Stimulated activated CD8-positive, alpha-beta memory T cell treated with anti-CD3 and anti-CD28 coated beads, Interleukin-12 subunit alpha, Interleukin-12 subunit beta, amount 100 ng/mL, for 24 hours (primary cell): ENCODE measurements around the gene GJB2.

Experiments
- DNase-seq: peaks from one replicate; pipeline ENCODE4 v3.0.0-alpha.2; 2020; ENCODE audit errors: extremely low read depth

Gene GJB2

GRCh38 chr13:20192158-20192835 is 441 bp downstream of the GJB2 start:
- no peak for DNase-seq

GRCh38 chr13:20191311-20192157 is 1.2 kb downstream of the GJB2 start:
- no peak for DNase-seq

- no peak for DNase-seq
Observed at GRCh38 chr13:20190481-20191310, 2.0 kb downstream of the GJB2 start.

- no peak for DNase-seq
Observed at GRCh38 chr13:20190076-20190475, 2.7 kb downstream of the GJB2 start.

GRCh38 chr13:20188667-20189553 is 3.8 kb downstream of the GJB2 start:
- no peak for DNase-seq

GRCh38 chr13:20186771-20187170 is 6.0 kb downstream of the GJB2 start:
- DNase-seq, result no peak

- no peak for DNase-seq
Observed at GRCh38 chr13:20185366-20186056, 7.2 kb downstream of the GJB2 start.

GRCh38 chr13:20182231-20182846 is 10.4 kb downstream of the GJB2 start:
- no peak for DNase-seq

GRCh38 chr13:20181188-20181587 is 11.6 kb downstream of the GJB2 start:
- no peak for DNase-seq

GRCh38 chr13:20178156-20178555 is 14.6 kb downstream of the GJB2 start:
- no peak for DNase-seq

- no peak for DNase-seq
Observed at GRCh38 chr13:20177049-20177831, 15.5 kb downstream of the GJB2 start.

GRCh38 chr13:20175907-20176652 is 16.7 kb downstream of the GJB2 start:
- DNase-seq, result no peak

GRCh38 chr13:20175406-20175794 is 17.3 kb downstream of the GJB2 start:
- no peak for DNase-seq

- peak; percentile 45 for DNase-seq
Observed at GRCh38 chr13:20174656-20175405, 17.9 kb downstream of the GJB2 start.

GRCh38 chr13:20173116-20173746 is 19.5 kb downstream of the GJB2 start:
- no peak for DNase-seq

- DNase-seq, result no peak
Observed at GRCh38 chr13:20171364-20171763, 21.4 kb downstream of the GJB2 start.

GRCh38 chr13:20170921-20171320 is 21.8 kb downstream of the GJB2 start:
- DNase-seq, result no peak

GRCh38 chr13:20168396-20168795 is 24.3 kb downstream of the GJB2 start:
- DNase-seq, result no peak
